GM12878 (cell line): ENCODE results near the gene RAB6B. TPM values are rescaled to one million over a fixed set of nuclear protein-coding genes. Genes with fewer than 3 reads are reported as not detected.

Experiments used
- ATAC-seq: fragments of 200-7000 bp; cut with Tn5 transposase; 3 replicates; pipeline ENCODE4 v1.9.1; 2020; ENCODE audit warnings: mild to moderate bottlenecking, moderate library complexity
- BruUV-seq: library from RNA; stranded (reverse); fragments of 400-500 nt; replicated peaks from 2 replicates; lab custom pipeline; 2021; lab: Mats Ljungman, UMichigan
- CTCF ChIA-PET: fragments of 300-600 bp; sonication (Branson Sonifier 250); formaldehyde crosslinking; extraction: SDS; loops from one replicate; lab custom pipeline; 2021; ENCODE audit warnings: inconsistent platforms; lab: Yijun Ruan, JAX
- POLR2A ChIA-PET: fragments of 350-600 bp; formaldehyde crosslinking; extraction: SDS; loops from one replicate; lab custom pipeline; 2021; ENCODE audit warnings: inconsistent platforms; lab: Charles Lee
- RAD21 ChIA-PET: fragments of 300-600 bp; sonication (Branson Sonifier 250); formaldehyde crosslinking; loops from one replicate; lab custom pipeline; 2023; ENCODE audit warnings: antibody characterized with exemption; ENCODE audit not compliant: unreplicated experiment; lab: Charles Lee
- SMC1A ChIA-PET: fragments of 300-600 bp; sonication (Branson Sonifier 250); formaldehyde crosslinking; loops from one replicate; lab custom pipeline; 2023; ENCODE audit not compliant: unreplicated experiment, uncharacterized antibody; lab: Charles Lee
- DNase-seq: peaks from one replicate; pipeline ENCODE4 v3.0.0-alpha.2; 2011; ENCODE audit warnings: low read depth, low spot score
- FAIRE-seq: peaks from 3 replicates; lab custom pipeline; 2011; peaks lifted over from hg19 to GRCh38; lab: Jason Lieb, UNC
- H2AFZ ChIP-seq: 2 replicates; pipeline ENCODE4 v1.6.0; 2011; ENCODE audit warnings: low read depth, low read length, control low read depth; ENCODE audit not compliant: control insufficient read depth
- H3K27ac ChIP-seq: 2 replicates; pipeline ENCODE4 v1.5.1; 2011; ENCODE audit warnings: control low read depth; ENCODE audit not compliant: control insufficient read depth, insufficient read depth
- H3K27me3 ChIP-seq, 2 experiments: replicated peaks in 1 of 2; 2 replicates each; pipeline versions ENCODE4 v1.6.0 to v1.6.1; 2011; ENCODE audit warnings: low read length in 1 of 2; ENCODE audit not compliant: control insufficient read depth in 2 of 2, insufficient read depth in 2 of 2
- H3K36me3 ChIP-seq, 2 experiments: 2 replicates each; pipeline ENCODE4 v1.5.1; 2011; ENCODE audit warnings: low read length in 1 of 2; ENCODE audit not compliant: control insufficient read depth in 2 of 2, insufficient read depth in 2 of 2
- H3K4me1 ChIP-seq: 2 replicates; pipeline ENCODE4 v1.6.1; 2011; ENCODE audit warnings: mild to moderate bottlenecking, low read length, moderate library complexity, mixed read lengths; ENCODE audit not compliant: control insufficient read depth, insufficient read depth
- H3K4me2 ChIP-seq: 2 replicates; pipeline ENCODE4 v1.6.0; 2011; ENCODE audit warnings: control low read depth; ENCODE audit not compliant: control insufficient read depth, insufficient read depth
- H3K4me3 ChIP-seq: fragments of 200-600 bp; sonication (generic); 2 replicates; pipeline ENCODE4 v1.5.1; 2016
- H3K79me2 ChIP-seq: 2 replicates; pipeline ENCODE4 v1.6.0; 2011; ENCODE audit warnings: low read length; ENCODE audit not compliant: control insufficient read depth, insufficient read depth
- H3K9ac ChIP-seq: 2 replicates; pipeline ENCODE4 v1.8.0; 2011; ENCODE audit warnings: low read length, control low read depth, mixed read lengths; ENCODE audit not compliant: control insufficient read depth, insufficient read depth
- H3K9me3 ChIP-seq: replicated peaks from 3 replicates; pipeline ENCODE4 v1.5.1; 2011; ENCODE audit warnings: mild to moderate bottlenecking, low read length; ENCODE audit not compliant: control insufficient read depth, insufficient read depth
- H4K20me1 ChIP-seq: 2 replicates; pipeline ENCODE4 v1.6.0; 2011; ENCODE audit not compliant: control insufficient read depth, insufficient read depth
- BRCA1 ChIP-seq: IDR thresholded peaks from 2 replicates; pipeline ENCODE4 v1.6.1; 2011; ENCODE audit warnings: low read depth, low read length, improper control_type of control experiment
- CEBPB ChIP-seq, 2 experiments: fragments of 150-350 bp in 1 of 2; IDR thresholded peaks; 2 replicates each; pipeline ENCODE4 v1.6.1; 2012 to 2014; ENCODE audit warnings: low read depth in 2 of 2, low read length in 2 of 2, borderline replicate concordance in 1 of 2, inconsistent platforms in 1 of 2
- CHD1 ChIP-seq: IDR thresholded peaks from 2 replicates; pipeline ENCODE4 v1.6.1; 2012; ENCODE audit warnings: low read depth, low read length, improper control_type of control experiment
- CREB1 ChIP-seq: IDR thresholded peaks from 2 replicates; pipeline ENCODE4 v1.6.1; 2012; ENCODE audit warnings: low read depth, mild to moderate bottlenecking, inconsistent platforms
- DPF2 ChIP-seq: fragments of 450-650 bp; IDR thresholded peaks from 2 replicates; pipeline ENCODE4 v1.6.1; 2017; ENCODE audit warnings: mild to moderate bottlenecking
- JUND ChIP-seq: IDR thresholded peaks from 2 replicates; pipeline ENCODE4 v1.6.1; 2012; ENCODE audit warnings: low read depth, mild to moderate bottlenecking, low read length, improper control_type of control experiment, moderate library complexity
- LARP7 ChIP-seq: fragments of 450-650 bp; IDR thresholded peaks from 2 replicates; pipeline ENCODE4 v1.6.1; 2017; ENCODE audit warnings: mild to moderate bottlenecking
- POLR2AphosphoS5 ChIP-seq: IDR thresholded peaks from 2 replicates; pipeline ENCODE4 v1.6.1; 2011; ENCODE audit warnings: mild to moderate bottlenecking, low read length, inconsistent platforms
- POU2F2 ChIP-seq: IDR thresholded peaks from 3 replicates; pipeline ENCODE4 v1.6.1; 2011; ENCODE audit warnings: low read depth, mild to moderate bottlenecking, low read length, borderline replicate concordance
- RUNX3 ChIP-seq: IDR thresholded peaks from 2 replicates; pipeline ENCODE4 v1.6.1; 2012; ENCODE audit warnings: low read length, inconsistent platforms
- SPI1 ChIP-seq: IDR thresholded peaks from 2 replicates; pipeline ENCODE4 v1.6.1; 2011; ENCODE audit warnings: low read depth, mild to moderate bottlenecking, low read length, moderate library complexity, borderline replicate concordance; ENCODE audit not compliant: insufficient read depth
- TCF12 ChIP-seq: IDR thresholded peaks from 2 replicates; pipeline ENCODE4 v1.6.1; 2011; ENCODE audit warnings: low read depth, mild to moderate bottlenecking, low read length
- USF2 ChIP-seq: IDR thresholded peaks from 2 replicates; pipeline ENCODE4 v1.6.1; 2011; ENCODE audit warnings: low read depth, low read length, improper control_type of control experiment, borderline replicate concordance
- whole genome bisulfite sequencing: methylation state at CpG from one replicate; pipeline ENCODE4 v1.1.6; 2016; ENCODE audit warnings: low lambda C conversion rate; ENCODE audit not compliant: insufficient replicate concordance, insufficient coverage; ENCODE audit errors: missing lambda C conversion rate; 5-methylcytosine and 5-hydroxymethylcytosine counted together
- in situ Hi-C: fragments of 300-500 bp; cut with MboI; formaldehyde crosslinking; loops from 9 replicates; pipeline ENCODE4 v1.14.3; 2018; ENCODE audit warnings: mixed read lengths
- intact Hi-C: fragments of 100-400 bp; cut with micrococcal nuclease; formaldehyde crosslinking; loops from one replicate; pipeline ENCODE4 v1.14.2; 2022; ENCODE audit not compliant: unreplicated experiment
- polyA plus RNA-seq, 11 experiments: library from polyadenylated mRNA; depleted of rRNA in 4 of 11; unstranded in 6 of 11; stranded (reverse) in 5 of 11; fragments of >200 nt; fragmentation: Nextera tagmentation in 4 of 11; fragmentation: Illumina TruSeq in 1 of 11; extraction: Ambion mirVana in 4 of 11; extraction: Trizol in 1 of 11; gene quantifications; 1 replicate in 1 of 11; 2 replicates in 10 of 11; pipeline versions ENCODE4 v1.2.1 to v1.2.3, GENCODE V29; 2011 to 2016; ENCODE audit warnings: inconsistent platforms in 2 of 11, missing spikeins in 2 of 11, low read depth in 1 of 11
- total RNA-seq, 4 experiments: library from RNA; depleted of rRNA in 3 of 4; stranded (reverse); fragments of >200 nt in 3 of 4; fragmentation: Illumina TruSeq in 1 of 4; extraction: Trizol in 1 of 4; gene quantifications; 2 replicates each; pipeline versions ENCODE4 v1.2.1 to v1.2.3, GENCODE V29; 2013 to 2021
- TF ChIP-seq, protein P1 (sequence below): fragments of 450-650 bp; IDR thresholded peaks from 2 replicates; pipeline ENCODE4 v1.6.1; 2016; ENCODE audit warnings: mild to moderate bottlenecking

RAB6B gene
- total and polyA plus RNA-seq, 10 of the 15 experiments (the other 5 are each of a cell fraction or from before 2014, with no cell fraction given) = 0.01 to 0.16 (median 0.04) TPM; not detected in 5

- Histone ChIP-seq H3K9me3 (no peaks in the 10 kb centered on the region), H3K4me1 (no peaks in the 10 kb centered on the region), H3K27ac (no peak overlapping the region)
- BruUV-seq = no TSS peak
- intact Hi-C loops = loop anchor here (5.0 to 10.0 kb wide), 2 partner anchors 412 to 1086 kb away; no protein-coding TSS in a partner anchor
- TF ChIP-seq USF2 (no peak), JUND (no peak), POLR2AphosphoS5 (no peak)
- TF ChIP-seq, all 136 proteins: peak for 0
- Histone ChIP-seq H2AFZ (no peak overlapping the region), H3K4me3 (no peak overlapping the region), H3K9ac (no peak overlapping the region), H3K4me2 (no peak overlapping the region), H3K27me3 (no peaks in the 10 kb centered on the region), H3K79me2 (peaks cover 1% of the 10 kb centered on the region; the same call in 1 of the 2 replicates), H4K20me1 (no peaks in the 10 kb centered on the region), H3K36me3 (peaks cover 2 to 35% of the 10 kb centered on the region in 2 experiments)
- SMC1A ChIA-PET = no interaction called here
- CTCF ChIA-PET = no interaction called here
- in situ Hi-C loops = no loop called here
- WGBS = 100% methylated on average over 1 of the region's 1 CpG
- RAD21 ChIA-PET = no interaction called here
- ATAC-seq = no peak
- no peak for DNase-seq
- POLR2A ChIA-PET = no interaction called here
- FAIRE-seq = no peak
These were observed 82.8 kb downstream of the RAB6B start for GRCh38 chr3:133812872-133813271.

GRCh38 chr3:133805702-133806475 lies 89.8 kb downstream of the RAB6B start, which contains the start of gene SRPRB:
Gene SRPRB, plus strand, starts transcription at chr3:133805815. Its CDS starts 34 bp downstream, at chr3:133805849.
- Histone ChIP-seq H3K27me3 (no peaks in the 10 kb centered on the region), H3K9me3 (no peaks in the 10 kb centered on the region), H3K36me3 (no peaks in the 10 kb centered on the region), H3K4me3 (peak within 1 kb of the TSS; percentile 74), H3K79me2 (peaks cover 23% of the 10 kb centered on the region), H4K20me1 (no peaks in the 10 kb centered on the region), H2AFZ (peak within 1 kb of the TSS; percentile 96), H3K27ac (peak within 1 kb of the TSS; percentile 60), H3K9ac (peak within 1 kb of the TSS; percentile 69), H3K4me2 (peak within 1 kb of the TSS; percentile 62), H3K4me1 (no peaks in the 10 kb centered on the region)
- ChIA-PET RAD21 (no interaction called here), POLR2A (no interaction called here), SMC1A (interaction anchor here (2.3 kb wide), 1 partner anchor 12 kb away, joined by 16 read pairs; no protein-coding TSS in a partner anchor), CTCF (interaction anchor here (1.7 to 3.0 kb wide), 2 partner anchors 11 to 123 kb away, joined by 5 to 24 read pairs; no protein-coding TSS in a partner anchor)
- in situ Hi-C loops = no loop called here
- BruUV-seq = no TSS peak
- DNase-seq (peak; percentile 87), FAIRE-seq (peak; percentile 97), ATAC-seq (peak; percentile 98)
- intact Hi-C loops = loop anchor here (2.0 to 5.0 kb wide), 3 partner anchors 143 to 681 kb away; partner anchors contain the start of genes ANAPC13 and CEP63
- under 1% methylated on average over 51 of the region's 53 CpGs for WGBS
- TF ChIP-seq RUNX3 (peak; percentile 33; the same call in 1 of the 2 replicates), CHD1 (no peak), CREB1 (peak; percentile 82; the same call in 1 of the 2 replicates), POU2F2 (peak; percentile 54; the same call in 1 of the 3 replicates), TCF12 (peak; percentile 19; the same call in 1 of the 2 replicates), DPF2 (peak; percentile 29; the same call in 1 of the 2 replicates), SPI1 (no peak), CEBPB (IDR thresholded peaks at IDR 0.05; ENCODE audit: borderline replicate concordance in 1 of 2, low read depth in 2 of 2, low read length in 2 of 2) (no peak), LARP7 (peak; percentile 74), BRCA1 (no peak)
- TF ChIP-seq, protein P1, sequence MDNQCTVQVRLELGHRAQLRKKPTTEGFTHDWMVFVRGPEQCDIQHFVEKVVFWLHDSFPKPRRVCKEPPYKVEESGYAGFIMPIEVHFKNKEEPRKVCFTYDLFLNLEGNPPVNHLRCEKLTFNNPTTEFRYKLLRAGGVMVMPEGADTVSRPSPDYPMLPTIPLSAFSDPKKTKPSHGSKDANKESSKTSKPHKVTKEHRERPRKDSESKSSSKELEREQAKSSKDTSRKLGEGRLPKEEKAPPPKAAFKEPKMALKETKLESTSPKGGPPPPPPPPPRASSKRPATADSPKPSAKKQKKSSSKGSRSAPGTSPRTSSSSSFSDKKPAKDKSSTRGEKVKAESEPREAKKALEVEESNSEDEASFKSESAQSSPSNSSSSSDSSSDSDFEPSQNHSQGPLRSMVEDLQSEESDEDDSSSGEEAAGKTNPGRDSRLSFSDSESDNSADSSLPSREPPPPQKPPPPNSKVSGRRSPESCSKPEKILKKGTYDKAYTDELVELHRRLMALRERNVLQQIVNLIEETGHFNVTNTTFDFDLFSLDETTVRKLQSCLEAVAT = 0 out of 2 replicates have a peak, but pooled peaks have one; percentile 50
